GM21381 (cell line): Measurements from ENCODE around the gene NPW.
A peak's percentile ranks its signal among the peaks of the same experiment; 100 is the strongest.

Experiments used
- ATAC-seq: cut with Tn5 transposase; IDR thresholded peaks from one replicate; pipeline ENCODE4 v1.9.1; 2021; ENCODE audit warnings: mild to moderate bottlenecking, moderate library complexity; ENCODE audit not compliant: unreplicated experiment

NPW gene

DNA sequence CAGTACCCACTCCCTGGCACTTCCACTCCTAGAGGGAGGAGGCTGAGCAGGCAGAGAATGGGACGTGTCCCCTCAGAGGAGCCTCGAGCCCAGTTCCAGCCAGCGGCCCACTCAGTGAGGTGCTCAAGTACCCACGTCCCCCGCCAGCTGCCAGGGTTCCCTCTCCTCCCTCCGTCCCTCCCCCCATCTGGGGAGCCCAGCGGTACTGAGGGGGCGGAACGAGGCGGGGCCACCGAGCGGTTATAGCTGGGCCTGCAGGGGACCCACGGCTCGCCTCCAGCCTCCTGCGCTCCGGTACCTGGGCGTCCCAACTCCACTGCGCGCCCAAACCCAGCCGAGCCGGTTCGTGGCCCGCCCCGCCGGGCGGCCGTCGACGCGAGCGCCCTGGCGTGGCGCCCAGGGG, at the start of gene NPW:
Gene NPW, plus strand, starts transcription at position 268 of the 403 bp plus-strand sequence.
- no peak for ATAC-seq

DNA sequence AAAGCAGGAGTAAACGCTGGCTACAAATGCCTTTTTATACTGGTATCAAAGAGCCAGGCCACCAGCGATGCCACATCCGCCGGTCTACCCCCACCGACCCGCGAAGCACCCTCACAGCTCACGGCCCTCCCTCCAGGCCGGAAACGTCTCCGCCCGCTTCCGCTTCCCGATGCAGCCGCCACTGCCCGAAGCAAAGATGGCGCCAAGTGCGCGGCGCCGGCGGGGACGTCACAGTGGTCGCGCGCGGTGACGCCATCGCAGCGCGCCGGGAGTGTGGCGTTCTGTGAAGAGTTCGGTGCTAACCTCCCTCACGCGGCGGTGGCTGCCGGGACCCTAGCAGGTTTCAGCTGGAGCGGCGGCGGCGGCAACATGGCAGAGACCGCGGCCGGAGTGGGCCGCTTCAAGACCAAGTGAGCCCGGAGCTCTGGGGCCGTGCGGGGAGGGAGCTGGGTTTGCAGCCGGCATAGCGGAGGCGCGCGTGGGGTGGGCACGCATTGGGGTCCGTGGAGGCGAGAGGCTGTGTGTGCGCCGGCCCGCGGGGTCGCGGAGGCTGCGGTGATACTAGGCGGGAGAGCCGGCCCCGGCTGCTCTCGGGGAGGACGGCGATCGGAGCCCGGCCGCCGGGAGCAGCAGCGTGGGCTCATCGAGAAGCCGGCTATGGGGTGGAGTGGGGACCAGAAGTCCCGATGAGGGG, 47.6 kb upstream of the NPW start, which contains the start of gene TBL3:
Gene TBL3, plus strand, starts transcription at position 258 of the 694 bp plus-strand sequence. Its CDS starts 112 bp downstream, at position 370.
- peak; percentile 74 for ATAC-seq

DNA sequence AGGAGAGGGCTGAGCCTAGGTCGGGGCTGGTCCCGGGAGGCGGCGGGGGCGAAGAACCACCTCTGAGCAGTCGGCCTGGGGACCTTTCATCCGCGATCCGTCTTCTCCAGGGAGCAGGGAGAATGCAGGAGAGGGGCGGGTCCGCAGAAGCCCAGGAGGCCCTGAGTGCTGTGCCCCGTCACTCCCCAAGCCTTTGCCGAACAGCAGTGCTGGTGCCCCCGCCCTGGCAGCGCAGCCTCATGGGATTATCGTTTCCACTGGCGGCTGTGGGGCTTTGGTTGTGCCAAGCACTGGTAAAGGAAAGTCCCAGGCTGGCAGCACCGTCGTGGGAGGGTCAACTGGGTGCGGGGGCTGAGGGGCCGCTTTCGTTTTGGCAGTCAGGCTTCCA, 47.1 kb upstream of the NPW start:
- ATAC-seq: peak; percentile 6

DNA sequence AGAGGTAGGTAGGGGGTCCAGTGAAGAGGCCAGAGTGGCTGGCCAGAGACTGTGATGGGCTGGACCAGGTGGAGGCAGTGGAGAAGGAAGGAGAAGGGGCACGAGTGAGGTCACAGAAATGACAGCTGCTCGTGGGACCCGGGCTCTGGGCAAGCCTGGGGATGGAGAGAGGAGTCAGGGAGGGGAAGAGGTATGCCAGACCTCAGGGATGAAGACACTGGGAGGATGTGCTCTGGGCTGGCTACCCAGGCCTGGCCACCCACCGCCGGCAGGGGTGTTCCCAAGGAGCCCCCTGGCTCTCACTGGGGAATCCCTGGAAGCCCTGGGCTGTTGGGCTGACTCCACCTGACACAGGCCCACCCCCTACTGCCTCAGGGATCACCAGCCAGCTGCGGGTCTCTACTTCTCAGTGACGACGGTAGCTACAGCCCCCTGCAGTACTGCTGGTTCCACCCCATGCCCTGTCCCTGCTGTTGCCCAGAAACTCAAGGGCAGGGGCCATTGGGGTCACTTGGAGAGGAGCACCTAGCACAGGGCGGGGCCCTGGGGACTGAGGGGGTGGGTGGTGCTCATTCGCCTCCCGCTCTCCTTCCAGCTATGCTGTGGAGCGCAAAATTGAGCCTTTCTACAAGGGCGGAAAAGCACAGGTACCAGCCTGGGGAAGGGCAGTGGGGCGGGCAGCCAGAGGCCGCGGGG, 46.0 kb upstream of the NPW start:
- ATAC-seq: no peak

DNA sequence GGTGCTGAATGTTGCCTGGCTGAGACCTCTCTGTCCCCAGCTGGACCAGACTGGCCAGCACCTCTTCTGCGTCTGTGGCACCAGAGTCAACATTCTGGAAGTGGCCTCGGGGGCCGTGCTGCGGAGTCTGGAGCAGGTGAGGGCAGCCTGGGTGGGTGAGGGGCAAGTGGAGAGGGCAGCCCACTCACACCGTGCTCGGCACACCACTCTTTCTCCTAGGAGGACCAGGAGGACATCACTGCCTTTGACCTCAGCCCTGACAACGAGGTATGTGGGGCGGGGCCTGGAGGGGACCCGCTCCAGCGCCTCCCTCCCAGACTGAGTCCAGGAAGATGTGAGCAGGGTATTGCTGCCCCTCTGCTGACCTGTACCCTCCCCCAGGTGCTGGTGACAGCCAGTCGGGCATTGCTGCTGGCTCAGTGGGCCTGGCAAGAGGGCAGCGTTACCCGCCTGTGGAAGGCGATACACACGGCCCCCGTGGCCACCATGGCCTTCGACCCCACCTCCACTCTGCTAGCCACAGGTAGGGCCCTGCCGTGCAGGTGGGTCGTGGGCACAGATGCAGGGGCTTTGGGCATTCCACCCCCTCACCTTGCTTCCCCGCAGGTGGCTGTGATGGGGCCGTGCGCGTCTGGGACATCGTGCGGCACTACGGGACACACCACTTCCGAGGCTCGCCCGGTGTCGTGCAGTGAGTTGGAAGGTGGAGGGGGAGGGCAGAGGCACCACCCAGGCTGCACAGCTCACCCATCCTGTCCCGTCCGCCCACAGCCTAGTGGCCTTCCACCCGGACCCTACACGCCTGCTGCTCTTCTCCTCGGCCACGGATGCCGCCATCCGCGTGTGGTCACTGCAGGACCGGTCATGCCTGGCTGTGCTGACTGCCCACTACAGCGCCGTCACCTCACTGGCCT, 45.2 kb upstream of the NPW start:
- no peak for ATAC-seq

DNA sequence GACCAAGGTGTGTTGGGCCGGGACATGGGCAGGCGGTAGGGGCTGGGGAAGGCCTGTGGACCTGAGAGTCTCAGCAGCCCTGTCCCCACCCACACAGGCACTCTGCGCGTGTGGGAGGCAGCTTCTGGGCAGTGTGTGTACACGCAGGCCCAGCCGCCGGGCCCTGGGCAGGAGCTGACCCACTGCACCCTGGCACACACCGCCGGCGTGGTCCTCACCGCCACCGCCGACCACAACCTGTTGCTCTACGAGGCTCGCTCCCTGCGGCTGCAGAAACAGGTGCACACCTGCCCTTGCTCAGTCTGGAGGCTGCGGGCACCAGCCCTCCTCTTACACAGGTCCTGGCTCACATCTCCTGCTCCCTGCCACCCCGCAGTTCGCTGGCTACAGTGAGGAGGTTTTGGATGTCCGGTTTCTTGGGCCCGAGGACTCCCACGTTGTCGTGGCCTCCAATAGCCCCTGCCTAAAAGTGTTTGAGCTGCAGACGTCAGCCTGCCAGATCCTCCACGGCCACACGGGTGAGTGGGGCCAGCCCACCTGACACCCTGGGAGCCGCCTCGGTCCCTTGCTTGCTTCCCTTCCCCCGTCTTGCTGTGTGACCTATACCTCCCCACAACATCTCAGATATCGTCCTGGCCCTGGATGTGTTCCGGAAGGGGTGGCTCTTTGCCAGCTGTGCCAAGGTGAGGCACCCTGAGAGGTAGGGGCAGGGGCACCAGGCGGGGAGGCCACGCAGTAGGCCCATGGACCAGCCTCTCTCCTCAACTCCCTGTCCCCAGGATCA, 44.0 kb upstream of the NPW start:
- ATAC-seq: no peak

DNA sequence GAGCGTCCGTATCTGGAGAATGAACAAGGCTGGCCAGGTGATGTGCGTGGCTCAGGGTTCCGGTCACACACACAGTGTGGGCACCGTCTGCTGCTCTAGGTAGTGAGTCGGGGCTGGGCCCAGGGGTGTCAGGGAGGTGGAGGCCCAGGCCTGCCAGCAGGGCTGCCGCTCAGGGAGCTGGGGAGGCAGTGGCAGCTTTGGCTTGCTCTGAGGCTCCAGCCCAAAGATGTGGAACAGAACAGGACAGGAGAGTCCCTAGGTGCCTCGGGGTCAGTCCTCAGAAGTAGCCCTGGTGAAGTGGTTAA, 43.4 kb upstream of the NPW start:
- ATAC-seq: no peak

DNA sequence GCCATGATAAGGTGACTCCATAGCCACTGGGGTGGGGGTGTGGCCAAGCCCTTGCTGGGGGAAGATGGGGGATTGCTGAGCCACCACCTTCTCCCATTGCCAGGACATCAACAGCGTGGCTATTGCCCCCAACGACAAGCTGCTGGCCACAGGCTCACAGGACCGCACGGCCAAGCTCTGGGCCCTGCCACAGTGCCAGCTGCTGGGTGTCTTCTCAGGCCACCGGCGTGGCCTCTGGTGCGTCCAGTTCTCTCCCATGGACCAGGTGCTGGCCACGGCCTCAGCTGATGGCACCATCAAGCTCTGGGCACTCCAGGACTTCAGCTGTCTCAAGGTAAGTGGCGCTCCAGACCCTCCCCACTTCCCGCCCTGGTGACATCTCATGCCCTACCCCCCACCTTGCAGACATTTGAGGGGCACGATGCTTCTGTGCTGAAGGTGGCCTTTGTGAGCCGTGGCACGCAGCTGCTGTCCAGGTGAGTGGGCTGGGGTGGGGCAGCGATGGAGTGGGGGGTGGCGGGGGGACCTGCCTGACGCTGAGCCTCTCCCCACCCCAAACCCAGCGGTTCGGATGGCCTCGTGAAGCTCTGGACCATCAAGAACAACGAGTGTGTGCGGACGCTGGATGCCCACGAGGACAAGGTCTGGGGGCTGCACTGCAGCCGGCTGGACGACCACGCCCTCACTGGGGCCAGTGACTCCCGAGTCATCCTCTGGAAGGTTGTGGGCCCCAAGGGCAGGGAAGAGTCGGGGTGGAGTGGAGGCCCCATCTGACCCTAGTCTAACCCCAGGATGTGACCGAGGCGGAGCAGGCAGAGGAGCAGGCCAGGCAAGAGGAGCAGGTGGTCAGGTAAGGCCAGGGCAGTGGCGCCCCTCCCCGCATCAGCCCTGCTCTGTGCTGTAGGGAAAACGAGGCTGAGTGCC, 42.4 kb upstream of the NPW start:
- no peak for ATAC-seq

DNA sequence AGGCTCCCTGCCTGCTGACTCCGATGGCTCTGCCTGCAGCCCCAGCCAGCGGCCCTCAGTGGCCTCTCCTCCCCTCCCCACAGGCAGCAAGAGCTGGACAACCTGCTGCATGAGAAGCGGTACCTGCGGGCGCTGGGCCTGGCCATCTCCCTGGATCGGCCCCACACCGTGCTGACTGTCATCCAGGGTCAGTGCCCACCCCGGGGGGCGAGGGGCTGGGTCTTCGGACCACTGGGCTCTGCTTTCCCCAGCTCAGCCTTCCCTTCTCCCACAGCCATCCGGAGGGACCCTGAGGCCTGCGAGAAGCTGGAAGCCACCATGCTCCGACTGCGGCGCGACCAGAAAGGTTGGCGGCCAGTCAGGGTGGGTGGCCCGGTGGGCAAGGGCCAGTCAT, 41.7 kb upstream of the NPW start:
- no peak for ATAC-seq

DNA sequence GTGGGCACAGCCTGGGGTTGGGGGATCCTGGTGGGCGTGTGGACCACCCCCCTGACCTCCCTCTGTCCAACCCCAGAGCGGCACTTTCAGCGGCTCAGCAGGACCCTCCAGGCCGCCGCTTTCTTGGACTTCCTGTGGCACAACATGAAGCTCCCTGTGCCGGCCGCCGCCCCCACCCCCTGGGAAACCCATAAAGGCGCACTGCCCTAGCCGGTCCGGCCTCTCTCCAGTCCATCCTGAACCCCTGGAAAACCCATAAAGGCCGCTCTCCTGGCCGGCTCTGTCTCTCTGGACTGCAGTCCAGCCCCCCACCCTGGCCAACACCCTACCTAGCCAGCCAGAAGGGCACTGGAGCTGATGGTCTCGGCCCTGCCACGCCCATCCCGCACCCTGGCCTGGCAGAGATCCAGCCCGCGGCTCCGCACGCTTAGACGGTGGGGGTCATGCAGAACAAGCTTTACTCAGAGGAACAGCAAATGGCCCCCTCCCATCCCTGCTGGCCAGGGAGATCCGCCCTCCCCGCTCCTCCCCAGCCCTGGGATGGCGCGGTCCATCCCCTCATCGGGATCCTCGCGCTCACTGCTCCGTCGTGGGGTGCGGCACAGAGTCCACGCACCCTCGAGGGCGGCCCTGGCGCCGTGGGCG, 41.0 kb upstream of the NPW start:
- no peak for ATAC-seq

DNA sequence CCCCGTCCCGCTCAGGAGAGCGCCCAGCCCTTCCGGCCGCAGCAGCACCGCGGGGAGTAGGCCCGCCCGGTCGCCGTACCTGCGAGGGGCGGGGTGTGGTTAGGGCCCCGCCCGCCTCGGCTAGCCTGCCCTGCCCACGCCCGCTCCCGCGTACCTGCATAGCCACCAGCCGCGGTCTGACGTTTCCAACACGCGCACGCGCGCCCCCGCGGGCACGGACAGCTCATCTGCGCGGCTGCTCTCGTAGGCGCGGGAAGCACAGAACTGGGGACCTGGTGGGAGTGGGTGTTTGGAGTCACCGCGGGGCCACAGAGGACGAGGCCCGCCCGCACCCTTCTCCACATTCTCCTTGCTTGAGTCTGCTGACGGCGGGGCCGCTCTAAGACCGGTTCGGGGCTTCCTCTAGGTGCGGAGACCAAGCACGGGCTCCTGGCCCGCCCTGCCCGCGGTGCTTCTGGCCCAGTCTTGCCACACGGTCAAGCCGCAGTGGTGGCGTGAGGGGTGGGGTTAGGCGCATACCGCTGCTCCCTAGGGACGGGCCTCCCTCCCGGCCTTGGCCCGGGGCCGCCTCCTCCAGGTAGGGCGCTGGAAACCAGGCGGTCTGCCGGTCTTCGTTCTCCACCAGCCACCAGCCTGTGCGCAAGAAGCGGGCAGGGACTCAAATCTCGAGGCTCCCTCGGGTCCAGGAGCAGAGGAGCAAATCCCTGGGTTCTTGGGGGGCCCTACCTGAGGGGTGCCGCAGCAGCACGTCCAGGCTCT, 40.1 kb upstream of the NPW start:
- ATAC-seq: no peak

DNA sequence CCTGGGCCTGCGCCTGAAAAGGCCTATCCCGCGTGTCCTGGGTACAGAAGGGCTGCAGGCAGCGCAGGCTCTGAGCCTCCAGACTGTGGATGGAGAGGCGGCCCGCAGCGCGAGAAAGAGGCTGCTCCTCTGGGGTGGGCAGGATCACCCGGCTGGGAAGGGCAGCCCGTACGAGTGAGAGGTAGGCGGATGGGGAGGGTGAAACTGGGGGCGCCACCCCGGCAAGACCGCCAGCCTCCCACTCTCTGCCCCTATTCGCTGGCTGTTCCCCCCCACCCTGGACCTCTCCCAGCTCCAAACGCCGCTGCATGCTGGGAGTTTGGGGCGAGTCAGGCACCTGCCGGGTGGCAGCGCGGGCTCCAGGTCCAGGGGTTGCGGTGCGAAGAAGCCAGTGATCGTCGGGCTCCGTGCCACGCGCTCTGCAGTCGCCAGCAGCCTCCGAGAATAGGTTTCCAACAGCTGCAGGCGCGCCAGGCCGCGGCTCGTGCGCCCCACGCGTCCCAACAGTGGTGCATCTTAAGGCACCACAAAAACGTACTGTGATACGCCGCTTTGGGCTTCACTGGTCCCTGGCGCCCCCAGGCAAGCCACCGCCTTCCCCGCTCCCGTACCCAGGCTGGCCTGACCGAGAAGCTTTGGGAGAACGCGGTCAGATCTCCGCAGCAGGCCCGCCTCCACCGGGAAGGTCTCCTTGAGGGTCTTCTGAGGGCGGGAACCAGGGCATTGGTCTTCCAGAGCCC, 39.4 kb upstream of the NPW start:
- ATAC-seq: no peak

DNA sequence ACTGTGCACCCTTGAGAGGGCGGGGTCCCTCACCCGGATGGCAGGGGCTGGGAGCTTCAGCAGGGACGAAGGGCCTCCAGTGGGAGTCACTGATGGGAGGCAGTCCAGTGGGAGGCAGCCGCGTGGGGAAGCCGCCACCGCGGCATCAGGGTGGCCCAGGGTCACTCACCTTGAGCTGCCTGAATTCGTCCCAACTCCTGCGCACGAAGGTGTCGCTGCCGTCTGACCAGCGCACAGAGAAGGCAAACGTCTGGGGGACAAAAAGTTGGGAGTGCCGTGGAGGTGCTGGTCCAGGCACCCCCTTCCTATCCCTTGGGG, 38.9 kb upstream of the NPW start:
- ATAC-seq: no peak

DNA sequence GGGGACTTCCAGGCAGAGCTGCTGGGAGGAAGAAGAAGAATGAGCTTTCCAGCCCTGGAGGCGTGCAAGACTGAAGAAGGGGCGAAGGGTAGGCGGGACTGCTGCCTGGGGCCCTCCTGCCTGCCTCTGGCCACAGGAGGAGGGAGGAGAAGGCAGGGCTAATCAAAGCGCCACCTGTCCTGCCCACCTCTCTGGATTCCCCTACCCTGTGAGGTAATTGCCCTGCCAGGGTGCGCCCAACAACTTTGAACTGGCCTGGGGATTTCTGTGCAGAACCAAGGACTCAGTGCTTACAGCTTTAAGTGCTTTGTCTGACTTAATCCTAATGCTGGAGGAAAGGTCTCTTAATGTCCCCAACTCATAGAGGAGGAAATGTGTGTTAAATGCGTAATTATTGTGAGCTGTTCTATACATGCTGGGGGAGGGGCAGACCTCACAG, 38.2 kb upstream of the NPW start, which contains the start of gene NOXO1:
Gene NOXO1, minus strand, starts transcription at position 72 of the 439 bp plus-strand sequence. CDS start 290 bp downstream, outside the sequence.
- no peak for ATAC-seq

DNA sequence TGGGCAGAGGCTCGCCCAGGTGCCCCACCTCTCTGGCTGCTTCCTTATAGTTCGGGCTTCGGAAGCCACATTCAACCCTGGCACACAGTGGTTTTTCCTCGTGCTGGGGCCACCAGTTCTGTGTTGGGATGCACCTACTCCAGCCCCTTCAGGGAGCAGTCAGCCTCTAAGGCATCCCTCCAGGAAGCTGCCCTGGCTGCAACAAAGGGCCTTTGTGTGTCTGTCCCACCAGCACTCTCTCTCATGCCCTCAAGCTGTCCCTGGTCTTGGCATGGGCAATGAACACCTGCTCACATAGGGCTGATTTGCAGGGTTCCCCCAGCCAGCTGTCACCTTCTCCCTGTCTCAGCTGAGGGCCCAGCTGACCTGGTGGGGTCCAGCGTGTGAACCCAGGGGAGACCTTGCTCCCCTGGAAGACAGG, 37.6 kb upstream of the NPW start:
- ATAC-seq: no peak

DNA sequence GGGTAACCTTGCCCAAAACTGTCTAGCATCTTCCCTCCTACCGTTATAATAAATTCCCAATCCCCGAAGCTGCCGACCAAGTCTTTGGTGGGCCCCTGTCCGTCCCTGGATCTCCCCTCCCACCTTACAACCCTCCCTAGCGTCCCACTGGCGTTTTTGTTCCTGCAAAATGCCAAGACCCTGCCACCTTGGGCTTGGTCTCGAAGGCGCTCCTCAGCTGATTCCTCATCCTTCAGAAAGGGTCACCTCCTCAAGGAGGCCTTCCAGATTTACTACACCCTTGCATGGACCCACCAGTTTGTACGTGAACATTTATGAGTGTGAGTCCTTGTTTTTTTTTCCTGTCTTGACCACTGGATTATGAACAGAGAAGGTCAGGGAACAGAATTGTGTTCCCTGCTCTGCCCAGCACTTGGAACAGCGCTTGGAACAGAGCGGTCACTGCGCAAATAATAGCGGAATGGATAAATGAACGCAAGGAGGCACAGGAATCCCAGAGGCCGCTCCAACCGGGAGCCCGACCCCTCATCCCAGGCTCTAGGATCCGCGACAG, 36.5 kb upstream of the NPW start:
- no peak for ATAC-seq

DNA sequence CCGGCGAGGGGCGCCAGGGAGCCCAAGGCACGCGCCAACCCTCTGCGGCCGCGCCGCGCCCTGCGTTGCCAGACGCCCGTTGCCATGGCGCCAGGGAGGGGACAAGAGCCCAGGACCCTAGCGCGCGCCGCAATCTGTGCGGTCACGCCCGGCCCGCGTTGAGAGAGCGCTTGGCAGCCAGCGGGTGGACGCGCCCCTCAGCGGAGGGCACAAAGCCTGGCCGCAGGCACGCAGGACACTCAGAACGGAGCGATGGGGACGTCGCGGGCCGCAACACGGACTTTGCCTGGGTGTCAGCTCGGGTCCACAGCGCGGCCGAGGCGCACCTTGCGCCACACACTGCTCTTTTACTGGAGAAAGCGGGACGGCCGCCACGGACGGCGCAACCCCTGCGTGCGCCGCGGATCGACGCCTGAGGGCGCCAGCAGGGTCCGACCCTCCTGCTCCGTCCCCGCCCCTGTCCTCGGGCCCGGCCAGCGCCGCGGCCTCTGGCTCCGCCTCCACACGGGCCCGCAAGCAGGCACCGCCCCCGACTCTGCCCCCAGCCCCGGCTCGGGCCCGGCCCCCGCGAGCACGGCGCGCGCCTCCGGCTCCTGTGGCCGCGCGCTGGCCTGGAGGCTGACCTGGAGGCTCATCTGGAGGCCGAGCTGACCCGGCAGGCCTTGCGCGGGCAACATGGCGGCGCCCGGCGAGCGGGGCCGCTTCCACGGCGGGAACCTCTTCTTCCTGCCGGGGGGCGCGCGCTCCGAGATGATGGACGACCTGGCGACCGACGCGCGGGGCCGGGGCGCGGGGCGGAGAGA, 35.8 kb upstream of the NPW start, which contains the start of gene GFER:
Gene GFER, plus strand, starts transcription at position 650 of the 803 bp plus-strand sequence. Its CDS starts 26 bp downstream, at position 676.
- peak; percentile 82 for ATAC-seq
